Thyroid gland (tissue), 4 donors: ENCODE results near the gene RBBP9. TPM values are rescaled to one million over a fixed set of nuclear protein-coding genes. Genes with fewer than 3 reads are reported as not detected.

Experiments
- DNase-seq, 2 donors: peaks; one replicate each; pipeline ENCODE4 v3.0.0-alpha.2; 2019
- H3K27ac ChIP-seq, 3 donors: fragments of 200-600 bp; sonication (generic); 1 replicate in 2 of 3; 2 replicates in 1 of 3; pipeline ENCODE4 v1.5.1; 2016 to 2019; ENCODE audit warnings: mild to moderate bottlenecking in 1 of 3, moderate library complexity in 1 of 3
- H3K27me3 ChIP-seq: fragments of 200-600 bp; sonication (generic); one replicate; pipeline ENCODE4 v1.5.1; 2019
- H3K36me3 ChIP-seq, 2 donors: fragments of 200-600 bp; sonication (generic); one replicate each; pipeline ENCODE4 v1.5.1; 2016 to 2019
- H3K4me1 ChIP-seq, 2 donors: fragments of 200-600 bp; sonication (generic); one replicate each; pipeline ENCODE4 v1.5.1; 2017 to 2019
- H3K4me3 ChIP-seq, 3 donors: fragments of 200-600 bp; sonication (generic); replicated peaks in 1 of 3; 1 replicate in 2 of 3; 2 replicates in 1 of 3; pipeline ENCODE4 v1.5.1; 2016; ENCODE audit warnings: mild to moderate bottlenecking in 1 of 3
- H3K9me3 ChIP-seq: fragments of 200-600 bp; sonication (generic); one replicate; pipeline ENCODE4 v1.5.1; 2017
- POLR2A ChIP-seq, 2 donors: fragments of 450-650 bp; IDR thresholded peaks; one replicate each; pipeline ENCODE4 v1.6.1; 2017; ENCODE audit warnings: antibody characterized with exemption in 2 of 2, mild to moderate bottlenecking in 2 of 2, moderate library complexity in 1 of 2
- WGBS, 2 donors: methylation state at CpG; one replicate each; pipeline ENCODE4 v1.1.5; 2017; 5-methylcytosine and 5-hydroxymethylcytosine counted together
- intact Hi-C: fragments of 100-400 bp; cut with DNase I; formaldehyde crosslinking; loops from one replicate; pipeline ENCODE4 v1.15.1; 2023
- total RNA-seq, 4 donors: library from RNA; depleted of rRNA; stranded (reverse); fragments of >200 nt; gene quantifications; one replicate each; pipeline ENCODE4 v1.2.3, GENCODE V29; 2016
- TF ChIP-seq, protein P1 (sequence below), 6 experiments: fragments of 200-600 bp in 3 of 6; fragments of 450-650 bp in 3 of 6; sonication (generic) in 3 of 6; IDR thresholded peaks; one replicate each; pipeline ENCODE4 v1.5.1; 2016 to 2019; ENCODE audit warnings: antibody characterized with exemption in 6 of 6, mild to moderate bottlenecking in 2 of 6, inconsistent platforms in 1 of 6, moderate library complexity in 1 of 6

The RBBP9 gene
- total RNA-seq, 4 donors from 2014 or later: 51.5 to 106 (median 66.3) TPM

DNA sequence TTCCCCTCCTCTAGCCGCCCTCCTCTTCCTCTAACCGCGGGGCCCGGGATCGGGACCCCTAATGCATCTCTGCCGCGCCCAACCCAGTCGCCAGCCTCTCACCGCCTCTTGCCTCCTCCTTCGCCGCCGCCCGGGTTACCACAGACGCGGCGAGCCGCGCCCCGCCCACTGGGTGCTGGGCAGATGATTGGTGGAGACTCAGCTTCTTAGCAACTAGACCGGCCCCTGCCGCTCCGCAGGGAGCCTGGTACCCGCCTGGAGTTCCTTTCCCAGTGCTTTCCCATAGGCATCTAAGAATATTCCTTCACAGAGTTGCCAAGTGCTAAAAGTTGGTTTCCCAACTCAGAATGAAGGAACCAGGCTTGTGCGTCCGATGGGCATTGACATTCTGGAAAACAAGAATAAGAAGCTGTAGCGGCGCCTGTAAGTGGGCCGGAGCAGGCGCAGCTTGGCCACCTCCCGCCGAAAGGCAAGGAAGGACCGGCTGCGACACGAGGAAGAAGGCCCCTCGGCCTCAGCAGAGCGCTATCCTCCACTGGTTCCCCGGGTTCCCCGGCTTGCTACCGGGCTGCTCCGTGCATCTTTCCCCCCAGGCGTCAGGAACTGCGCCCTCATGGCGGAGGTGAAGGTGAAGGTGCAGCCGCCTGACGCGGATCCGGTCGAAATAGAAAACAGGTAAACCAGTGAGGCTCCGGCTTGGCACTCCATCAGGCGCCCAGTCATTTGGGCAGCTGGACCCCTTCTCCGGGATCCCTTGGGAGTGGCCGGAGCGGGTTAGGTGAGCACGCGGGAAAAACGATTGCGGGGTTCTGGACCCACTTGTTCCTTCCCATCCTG is 29.9 kb downstream of the RBBP9 start, which contains the start of the genes DZANK1 and POLR3F:
DZANK1 (minus strand) TSS at position 137 of the 837 bp plus-strand sequence. CDS start 1,672 bp downstream, outside the sequence.
POLR3F (plus strand) TSS at position 497 of the 837 bp plus-strand sequence; CDS start at position 614, 117 bp downstream.
- peak; percentile 97 for DNase-seq
- 0 to 1% methylated on average over 18 to 32 of the region's 57 CpGs for WGBS, 2 donors
- H3K36me3 ChIP-seq: no peaks in the 10 kb centered on the region
- intact Hi-C loops: no loop called here
- H3K27ac ChIP-seq: peak within 1 kb of the TSS; percentile 75 to 88 (median 80)
- H3K4me1 ChIP-seq: peaks cover 6 to 19% of the 10 kb centered on the region in 2 donors
- H3K27me3 ChIP-seq: no peaks in the 10 kb centered on the region
- H3K4me3 ChIP-seq: peak within 1 kb of the TSS; percentile 57 to 96 (median 87)
- TF ChIP-seq, protein P1, sequence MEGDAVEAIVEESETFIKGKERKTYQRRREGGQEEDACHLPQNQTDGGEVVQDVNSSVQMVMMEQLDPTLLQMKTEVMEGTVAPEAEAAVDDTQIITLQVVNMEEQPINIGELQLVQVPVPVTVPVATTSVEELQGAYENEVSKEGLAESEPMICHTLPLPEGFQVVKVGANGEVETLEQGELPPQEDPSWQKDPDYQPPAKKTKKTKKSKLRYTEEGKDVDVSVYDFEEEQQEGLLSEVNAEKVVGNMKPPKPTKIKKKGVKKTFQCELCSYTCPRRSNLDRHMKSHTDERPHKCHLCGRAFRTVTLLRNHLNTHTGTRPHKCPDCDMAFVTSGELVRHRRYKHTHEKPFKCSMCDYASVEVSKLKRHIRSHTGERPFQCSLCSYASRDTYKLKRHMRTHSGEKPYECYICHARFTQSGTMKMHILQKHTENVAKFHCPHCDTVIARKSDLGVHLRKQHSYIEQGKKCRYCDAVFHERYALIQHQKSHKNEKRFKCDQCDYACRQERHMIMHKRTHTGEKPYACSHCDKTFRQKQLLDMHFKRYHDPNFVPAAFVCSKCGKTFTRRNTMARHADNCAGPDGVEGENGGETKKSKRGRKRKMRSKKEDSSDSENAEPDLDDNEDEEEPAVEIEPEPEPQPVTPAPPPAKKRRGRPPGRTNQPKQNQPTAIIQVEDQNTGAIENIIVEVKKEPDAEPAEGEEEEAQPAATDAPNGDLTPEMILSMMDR (IDR thresholded peaks at IDR 0.05): no peak
- TF ChIP-seq POLR2A (IDR thresholded peaks at IDR 0.05): peak in 1 of 2 donors; percentile 39
- no peaks in the 10 kb centered on the region for H3K9me3 ChIP-seq

DNA sequence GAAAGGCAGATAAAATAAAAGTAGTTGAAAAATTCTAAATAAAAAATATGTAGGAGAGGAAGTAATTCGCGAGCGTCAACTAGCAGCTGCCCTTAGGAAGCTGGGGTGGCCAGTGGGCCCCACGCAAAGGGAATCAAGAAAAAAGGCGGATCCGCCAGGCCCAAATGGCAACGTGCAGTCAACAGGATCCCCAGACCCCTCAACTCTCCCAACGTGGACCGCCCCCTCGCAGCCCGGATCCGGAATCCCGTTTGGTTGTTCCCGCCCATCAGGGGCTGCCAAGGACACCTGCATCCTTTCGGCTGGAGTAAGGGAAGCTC is 30.5 kb downstream of the RBBP9 start:
- Histone ChIP-seq H3K36me3 (no peaks in the 10 kb centered on the region), H3K27ac (peak overlapping the region in 1 of 3 donors; percentile 39), H3K4me3 (peak overlapping the region; percentile 57 to 96 (median 87)), H3K27me3 (no peaks in the 10 kb centered on the region), H3K4me1 (peaks cover 6 to 19% of the 10 kb centered on the region in 2 donors), H3K9me3 (no peaks in the 10 kb centered on the region)
- no peak for TF ChIP-seq POLR2A (IDR thresholded peaks at IDR 0.05)
- TF ChIP-seq, protein P1 (IDR thresholded peaks at IDR 0.05): no peak
- 0 to 1% methylated on average over 15 of the region's 15 CpGs for WGBS, 2 donors
- no peak for DNase-seq
- intact Hi-C loops: no loop called here

DNA sequence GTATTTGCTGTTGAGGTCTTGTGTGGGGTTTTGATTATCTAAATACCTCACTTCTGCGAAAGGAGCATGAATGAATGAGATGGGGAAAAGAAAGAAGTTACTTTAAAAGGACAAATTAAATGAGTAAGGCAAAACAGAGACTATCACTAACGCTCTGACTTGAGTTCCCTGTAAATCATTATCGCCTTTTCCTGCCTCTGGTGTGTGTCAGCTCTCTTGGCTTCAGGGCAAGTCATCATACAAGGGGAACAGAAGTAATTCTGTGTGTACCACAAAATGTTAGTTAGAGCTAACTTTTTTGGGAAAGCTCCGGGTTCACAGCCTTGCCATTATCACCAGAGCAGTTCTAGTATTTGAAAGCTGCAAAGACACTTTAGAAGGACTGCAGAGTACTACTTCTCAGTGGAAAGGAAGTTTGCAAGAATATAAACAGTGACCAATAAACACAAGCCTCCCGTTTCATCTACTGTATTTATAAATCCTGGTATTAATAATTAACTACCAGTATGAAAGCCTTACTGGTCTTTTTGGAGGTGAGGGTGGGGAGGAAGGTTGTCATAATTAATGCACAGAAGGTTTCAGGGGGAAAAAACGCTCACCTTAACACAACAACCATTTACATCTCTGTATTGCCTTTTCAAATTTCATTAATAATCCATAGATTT is 31.4 kb downstream of the RBBP9 start:
- Histone ChIP-seq H3K4me3 (no peak overlapping the region), H3K27ac (no peak overlapping the region), H3K9me3 (no peaks in the 10 kb centered on the region), H3K36me3 (no peaks in the 10 kb centered on the region), H3K27me3 (no peaks in the 10 kb centered on the region), H3K4me1 (peaks cover 6 to 19% of the 10 kb centered on the region in 2 donors)
- TF ChIP-seq, protein P1 (IDR thresholded peaks at IDR 0.05): no peak
- TF ChIP-seq POLR2A (IDR thresholded peaks at IDR 0.05): no peak
- intact Hi-C loops: no loop called here
- 67 to 69% methylated on average over 6 of the region's 6 CpGs for WGBS, 2 donors
- DNase-seq: no peak

DNA sequence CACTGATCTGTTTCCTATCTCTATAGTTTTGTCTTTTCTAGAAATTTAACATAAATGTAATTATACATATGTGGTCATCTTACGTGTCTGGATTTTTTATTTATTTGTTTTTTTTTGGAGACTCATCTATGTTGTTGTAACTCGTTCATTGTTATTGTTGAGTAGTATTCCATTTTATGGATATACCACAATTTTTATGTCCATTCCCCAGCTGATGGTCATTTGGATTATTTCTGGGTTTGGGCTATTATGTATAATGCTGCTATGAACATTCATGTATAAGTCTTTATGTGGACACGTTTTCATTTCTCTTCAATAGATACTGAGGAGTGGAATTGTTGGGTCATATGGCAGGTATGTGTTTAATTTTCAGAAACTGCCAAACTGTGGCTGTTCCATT is 40.4 kb downstream of the RBBP9 start:
- H3K4me3 ChIP-seq: no peak overlapping the region
- no peaks in the 10 kb centered on the region for H3K36me3 ChIP-seq
- no peak for DNase-seq
- no peak overlapping the region for H3K27ac ChIP-seq
- no peak for TF ChIP-seq POLR2A (IDR thresholded peaks at IDR 0.05)
- TF ChIP-seq, protein P1 (IDR thresholded peaks at IDR 0.05): no peak
- no peaks in the 10 kb centered on the region for H3K27me3 ChIP-seq
- WGBS, 2 donors: 89 to 95% methylated on average over 3 of the region's 3 CpGs
- intact Hi-C loops: no loop called here
- H3K4me1 ChIP-seq: no peaks in the 10 kb centered on the region
- no peaks in the 10 kb centered on the region for H3K9me3 ChIP-seq

DNA sequence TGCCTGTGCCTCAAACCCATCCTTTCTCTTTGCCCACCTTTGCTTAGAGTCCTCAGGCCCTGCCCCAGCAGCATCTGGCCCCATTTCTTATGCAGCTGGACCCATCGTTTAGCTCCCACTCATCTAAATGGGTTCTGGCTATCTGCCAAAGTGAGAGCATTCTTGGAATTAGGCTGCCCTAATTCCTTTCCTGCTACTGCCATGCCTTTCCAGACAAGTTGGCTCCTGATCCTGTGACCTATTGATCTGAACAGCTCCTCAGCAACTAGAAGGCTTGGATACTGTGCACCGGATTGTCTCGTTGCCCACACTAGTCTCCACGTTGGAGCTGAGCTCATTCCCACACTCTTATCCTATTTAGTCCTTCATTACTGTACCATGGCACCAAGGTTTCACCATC is 53.1 kb downstream of the RBBP9 start:
- WGBS, 2 donors: 40 to 58% methylated on average over 4 of the region's 4 CpGs
- DNase-seq: no peak
- H3K9me3 ChIP-seq: no peaks in the 10 kb centered on the region
- no peaks in the 10 kb centered on the region for H3K36me3 ChIP-seq
- H3K27ac ChIP-seq: peak overlapping the region in 1 of 3 donors; percentile 61
- H3K4me3 ChIP-seq: no peak overlapping the region
- no peaks in the 10 kb centered on the region for H3K27me3 ChIP-seq
- TF ChIP-seq, protein P1 (IDR thresholded peaks at IDR 0.05): no peak
- no peak for TF ChIP-seq POLR2A (IDR thresholded peaks at IDR 0.05)
- H3K4me1 ChIP-seq: peaks cover 8 to 16% of the 10 kb centered on the region in 2 donors
- intact Hi-C loops: no loop called here
